IMR-90 (cell line): Measurements from ENCODE around the gene COL8A1. TPM values are rescaled to one million over a fixed set of nuclear protein-coding genes. Genes with fewer than 3 reads are reported as not detected.
A peak's percentile ranks its signal among the peaks of the same experiment; 100 is the strongest.

Experiments
- ATAC-seq: fragments of 200-7000 bp; cut with Tn5 transposase; 2 replicates; pipeline ENCODE4 v1.9.1; 2020; ENCODE audit warnings: low read depth, mild to moderate bottlenecking, moderate library complexity
- BruUV-seq: library from RNA; stranded (reverse); fragments of 400-500 nt; replicated peaks from 2 replicates; lab custom pipeline; 2021; lab: Mats Ljungman, UMichigan
- CTCF ChIA-PET: fragments of 300-600 bp; formaldehyde crosslinking; extraction: SDS; loops from one replicate; lab custom pipeline; 2021; ENCODE audit warnings: antibody characterized with exemption; lab: Yijun Ruan, JAX
- POLR2A ChIA-PET: fragments of 300-600 bp; sonication (Branson Sonifier 250); formaldehyde crosslinking; loops from one replicate; lab custom pipeline; 2022; ENCODE audit warnings: antibody characterized with exemption; ENCODE audit not compliant: unreplicated experiment; lab: Charles Lee
- DNase-seq: peaks from one replicate; pipeline ENCODE4 v3.0.0; 2013
- H2AFZ ChIP-seq: replicated peaks from 2 replicates; pipeline ENCODE3; 2013; ENCODE audit warnings: low read length, mild to moderate bottlenecking; ENCODE audit not compliant: poor library complexity
- H2AK5ac ChIP-seq: 2 replicates; pipeline ENCODE4 v1.6.1; 2013; ENCODE audit warnings: low read depth, low read length, inconsistent platforms
- H2AK9ac ChIP-seq: replicated peaks from 2 replicates; pipeline ENCODE3; 2013; ENCODE audit warnings: mild to moderate bottlenecking, low read depth, low read length, moderate library complexity; ENCODE audit not compliant: poor library complexity
- H2BK120ac ChIP-seq: 2 replicates; pipeline ENCODE4 v1.6.1; 2013; ENCODE audit warnings: low read depth, low read length, inconsistent platforms
- H2BK15ac ChIP-seq: 3 replicates; pipeline ENCODE4 v1.6.1; 2013; ENCODE audit warnings: low read depth, low read length, inconsistent platforms
- H2BK20ac ChIP-seq: 2 replicates; pipeline ENCODE4 v1.6.1; 2013; ENCODE audit warnings: low read depth, mild to moderate bottlenecking, inconsistent platforms, low read length, moderate library complexity
- H2BK5ac ChIP-seq: 2 replicates; pipeline ENCODE4 v1.6.1; 2013; ENCODE audit warnings: mild to moderate bottlenecking, low read depth, low read length, inconsistent platforms; ENCODE audit not compliant: poor library complexity, severe bottlenecking
- H3K14ac ChIP-seq: replicated peaks from 2 replicates; pipeline ENCODE4 v1.6.1; 2013; ENCODE audit warnings: low read depth, low read length, inconsistent platforms
- H3K18ac ChIP-seq: 2 replicates; pipeline ENCODE4 v1.6.1; 2013; ENCODE audit warnings: low read depth, low read length, control low read depth
- H3K23ac ChIP-seq: 2 replicates; pipeline ENCODE4 v1.6.1; 2013; ENCODE audit warnings: low read depth, low read length, inconsistent platforms
- H3K27ac ChIP-seq: 2 replicates; pipeline ENCODE4 v1.5.1; 2013; ENCODE audit warnings: mild to moderate bottlenecking, control low read depth, low read length; ENCODE audit not compliant: insufficient read depth
- H3K27me3 ChIP-seq: 2 replicates; pipeline ENCODE4 v1.6.1; 2013; ENCODE audit warnings: low read length; ENCODE audit not compliant: control insufficient read depth, insufficient read depth
- H3K36me3 ChIP-seq: 2 replicates; pipeline ENCODE4 v1.6.1; 2013; ENCODE audit warnings: low read length, mixed read lengths; ENCODE audit not compliant: control insufficient read depth, insufficient read depth
- H3K4ac ChIP-seq: 2 replicates; pipeline ENCODE4 v1.6.1; 2013; ENCODE audit warnings: low read depth, low read length, inconsistent platforms
- H3K4me1 ChIP-seq: 2 replicates; pipeline ENCODE4 v1.6.1; 2013; ENCODE audit warnings: low read length, mixed read lengths; ENCODE audit not compliant: control insufficient read depth, insufficient read depth
- H3K4me2 ChIP-seq: 2 replicates; pipeline ENCODE4 v1.6.1; 2013; ENCODE audit warnings: low read depth, mild to moderate bottlenecking, control low read depth, low read length, moderate library complexity
- H3K4me3 ChIP-seq: 2 replicates; pipeline ENCODE4 v1.5.1; 2013; ENCODE audit warnings: low read depth, mild to moderate bottlenecking, control low read depth, low read length, moderate library complexity; ENCODE audit not compliant: insufficient read depth
- H3K56ac ChIP-seq: 2 replicates; pipeline ENCODE4 v1.6.1; 2013; ENCODE audit warnings: low read length, inconsistent platforms; ENCODE audit not compliant: insufficient read depth; ENCODE audit errors: extremely low read depth
- H3K79me1 ChIP-seq, 2 experiments: 2 replicates each; pipeline ENCODE4 v1.6.1; 2013; ENCODE audit warnings: low read length in 2 of 2, inconsistent platforms in 1 of 2, low read depth in 1 of 2
- H3K9ac ChIP-seq: 2 replicates; pipeline ENCODE4 v1.6.1; 2013; ENCODE audit warnings: low read depth, low read length, control low read depth
- H3K9me1 ChIP-seq: 2 replicates; pipeline ENCODE4 v1.6.1; 2013; ENCODE audit warnings: low read length, inconsistent platforms; ENCODE audit not compliant: insufficient read depth
- H3K9me3 ChIP-seq: 2 replicates; pipeline ENCODE4 v1.6.1; 2013; ENCODE audit warnings: low read length; ENCODE audit not compliant: control insufficient read depth, insufficient read depth
- H4K20me1 ChIP-seq: 2 replicates; pipeline ENCODE4 v1.6.1; 2013; ENCODE audit warnings: low read length, inconsistent platforms; ENCODE audit not compliant: insufficient read depth
- H4K5ac ChIP-seq: 2 replicates; pipeline ENCODE4 v1.6.1; 2013; ENCODE audit warnings: mild to moderate bottlenecking, low read depth, low read length, control low read depth
- H4K8ac ChIP-seq, 2 experiments: 2 replicates each; pipeline ENCODE4 v1.6.1; 2013; ENCODE audit warnings: low read depth in 2 of 2, low read length in 2 of 2, control low read depth in 1 of 2, inconsistent platforms in 1 of 2
- H4K91ac ChIP-seq: 2 replicates; pipeline ENCODE4 v1.6.1; 2013; ENCODE audit warnings: low read depth, low read length, inconsistent platforms; ENCODE audit not compliant: insufficient read depth
- CEBPB ChIP-seq: IDR thresholded peaks from 2 replicates; pipeline ENCODE4 v1.6.1; 2012; ENCODE audit warnings: low read depth, low read length, improper control_type of control experiment
- CHD1 ChIP-seq: IDR thresholded peaks from 2 replicates; pipeline ENCODE4 v1.6.1; 2012; ENCODE audit warnings: low read depth, low read length, improper control_type of control experiment
- MAFK ChIP-seq: IDR thresholded peaks from 2 replicates; pipeline ENCODE4 v1.6.1; 2012; ENCODE audit warnings: low read depth, low read length, improper control_type of control experiment
- MAZ ChIP-seq: IDR thresholded peaks from 2 replicates; pipeline ENCODE4 v1.6.1; 2012; ENCODE audit warnings: low read depth, mild to moderate bottlenecking, low read length, improper control_type of control experiment, moderate library complexity, borderline replicate concordance
- RCOR1 ChIP-seq: IDR thresholded peaks from 2 replicates; pipeline ENCODE4 v1.6.1; 2012; ENCODE audit warnings: mild to moderate bottlenecking, low read length, improper control_type of control experiment; ENCODE audit not compliant: insufficient replicate concordance
- RFX5 ChIP-seq: IDR thresholded peaks from 2 replicates; pipeline ENCODE4 v1.8.0; 2012; ENCODE audit warnings: low read depth, mild to moderate bottlenecking, low read length, moderate library complexity
- WGBS, 2 experiments: methylation state at CpG; one replicate each; pipeline versions ENCODE4 v1.1.5 to v1.1.7; 2013; ENCODE audit warnings: missing lambda C conversion rate in 2 of 2; ENCODE audit not compliant: insufficient read length in 1 of 2; ENCODE audit errors: extremely low coverage in 2 of 2; 5-methylcytosine and 5-hydroxymethylcytosine counted together
- dilution Hi-C: fragments of 300-500 bp; cut with HindIII; formaldehyde crosslinking; loops from one replicate; pipeline ENCODE4 v1.14.3; 2018; ENCODE audit warnings: low sequenced_read_pairs; ENCODE audit not compliant: unreplicated experiment
- in situ Hi-C: fragments of 300-500 bp; cut with MboI; formaldehyde crosslinking; loops from 3 replicates; pipeline ENCODE4 v1.14.3; 2019; ENCODE audit warnings: low sequenced_read_pairs, inconsistent platforms, mixed read lengths
- intact Hi-C: fragments of 100-400 bp; cut with micrococcal nuclease; formaldehyde crosslinking; loops from 2 replicates; pipeline ENCODE4 v1.10.0; 2022
- polyA plus RNA-seq, 3 experiments: library from polyadenylated mRNA; depleted of rRNA; stranded (reverse); fragments of >200 nt; gene quantifications; 2 replicates each; pipeline ENCODE4 v1.2.3, GENCODE V29; 2012; ENCODE audit warnings: low replicate concordance in 1 of 3
- total RNA-seq: library from RNA; depleted of rRNA; stranded (reverse); fragments of >200 nt; gene quantifications from 2 replicates; pipeline ENCODE4 v1.2.3, GENCODE V29; 2012
- TF ChIP-seq, protein P1 (sequence below): conservative IDR thresholded peaks from 2 replicates; pipeline ENCODE4 v1.5.1; 2012; ENCODE audit warnings: mild to moderate bottlenecking, low read depth, low read length, improper control_type of control experiment

Gene COL8A1
- total and polyA plus RNA-seq, 2 of the 4 experiments (the other 2 are of a cell fraction), result 119 to 151 TPM

DNA sequence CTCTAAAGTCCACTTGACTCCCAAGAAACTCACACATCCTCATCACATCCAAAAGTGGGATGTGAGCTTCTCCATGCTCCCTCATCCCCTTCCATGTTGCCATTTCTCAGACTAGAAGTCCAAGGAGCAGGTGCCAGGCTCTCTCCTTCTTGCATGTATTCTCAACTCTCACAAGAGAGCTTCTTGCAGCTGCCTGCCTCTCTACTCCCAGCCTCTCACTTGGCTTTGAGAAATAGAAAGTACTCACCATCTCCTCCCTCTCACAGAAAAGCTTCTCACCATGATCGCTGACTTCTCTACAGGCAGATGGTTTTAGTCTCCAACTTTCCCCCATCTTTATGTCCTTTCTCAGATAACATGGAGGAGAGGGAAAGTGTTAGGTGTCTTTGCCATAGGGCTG lies 26.6 kb downstream of the COL8A1 start:
- Histone ChIP-seq H4K8ac (no peak overlapping the region), H3K27ac (no peak overlapping the region), H3K14ac (0 out of 2 replicates have a peak overlapping the region, but pooled peaks have one; percentile 20), H2AFZ (no peak overlapping the region), H3K18ac (no peak overlapping the region), H2BK20ac (no peak overlapping the region), H3K4me1 (peaks cover 7% of the 10 kb centered on the region; the same call in 1 of the 2 replicates), H3K56ac (no peak overlapping the region), H2AK9ac (no peak overlapping the region), H3K9me1 (no peaks in the 10 kb centered on the region; the same call in none of the 2 replicates), H3K79me1 (peaks cover 33 to 45% of the 10 kb centered on the region in 2 experiments), H2BK15ac (0 out of 3 replicates have a peak overlapping the region, but pooled peaks have one; percentile 28), H2AK5ac (no peak overlapping the region), H4K91ac (no peak overlapping the region), H3K9me3 (no peaks in the 10 kb centered on the region), H3K36me3 (peaks cover 3% of the 10 kb centered on the region; the same call in 1 of the 2 replicates), H3K23ac (no peak overlapping the region), H2BK5ac (no peak overlapping the region), H3K4ac (no peak overlapping the region), H3K4me3 (no peak overlapping the region), H3K4me2 (no peak overlapping the region), H4K20me1 (no peaks in the 10 kb centered on the region; the same call in 1 of the 2 replicates), H4K5ac (peak overlapping the region; percentile 52; the same call in 1 of the 2 replicates), H3K9ac (no peak overlapping the region), H3K27me3 (no peaks in the 10 kb centered on the region), H2BK120ac (no peak overlapping the region)
- no TSS peak for BruUV-seq
- ChIA-PET POLR2A (no interaction called here), CTCF (interaction anchor here (0.5 kb wide), 1 partner anchor 393 kb away, joined by 3 read pairs; no protein-coding TSS in a partner anchor)
- DNase-seq (no peak), ATAC-seq (no peak)
- WGBS, 2 experiments, result no CpG with 5 or more reads among the region's 1 CpG
- dilution Hi-C loops (no loop called here), intact Hi-C loops (no loop called here), in situ Hi-C loops (no loop called here)
- TF ChIP-seq CEBPB (no peak), MAZ (no peak), RCOR1 (no peak), RFX5 (no peak), MAFK (no peak), CHD1 (no peak)
- TF ChIP-seq, protein P1, sequence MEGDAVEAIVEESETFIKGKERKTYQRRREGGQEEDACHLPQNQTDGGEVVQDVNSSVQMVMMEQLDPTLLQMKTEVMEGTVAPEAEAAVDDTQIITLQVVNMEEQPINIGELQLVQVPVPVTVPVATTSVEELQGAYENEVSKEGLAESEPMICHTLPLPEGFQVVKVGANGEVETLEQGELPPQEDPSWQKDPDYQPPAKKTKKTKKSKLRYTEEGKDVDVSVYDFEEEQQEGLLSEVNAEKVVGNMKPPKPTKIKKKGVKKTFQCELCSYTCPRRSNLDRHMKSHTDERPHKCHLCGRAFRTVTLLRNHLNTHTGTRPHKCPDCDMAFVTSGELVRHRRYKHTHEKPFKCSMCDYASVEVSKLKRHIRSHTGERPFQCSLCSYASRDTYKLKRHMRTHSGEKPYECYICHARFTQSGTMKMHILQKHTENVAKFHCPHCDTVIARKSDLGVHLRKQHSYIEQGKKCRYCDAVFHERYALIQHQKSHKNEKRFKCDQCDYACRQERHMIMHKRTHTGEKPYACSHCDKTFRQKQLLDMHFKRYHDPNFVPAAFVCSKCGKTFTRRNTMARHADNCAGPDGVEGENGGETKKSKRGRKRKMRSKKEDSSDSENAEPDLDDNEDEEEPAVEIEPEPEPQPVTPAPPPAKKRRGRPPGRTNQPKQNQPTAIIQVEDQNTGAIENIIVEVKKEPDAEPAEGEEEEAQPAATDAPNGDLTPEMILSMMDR, result no peak
